Effector CD4-positive, alpha-beta T cell (primary cell): ENCODE measurements around the gene EID2.

Experiments
- DNase-seq: peaks from one replicate; pipeline ENCODE4 v3.0.0-alpha.2; 2020

EID2 gene

DNA sequence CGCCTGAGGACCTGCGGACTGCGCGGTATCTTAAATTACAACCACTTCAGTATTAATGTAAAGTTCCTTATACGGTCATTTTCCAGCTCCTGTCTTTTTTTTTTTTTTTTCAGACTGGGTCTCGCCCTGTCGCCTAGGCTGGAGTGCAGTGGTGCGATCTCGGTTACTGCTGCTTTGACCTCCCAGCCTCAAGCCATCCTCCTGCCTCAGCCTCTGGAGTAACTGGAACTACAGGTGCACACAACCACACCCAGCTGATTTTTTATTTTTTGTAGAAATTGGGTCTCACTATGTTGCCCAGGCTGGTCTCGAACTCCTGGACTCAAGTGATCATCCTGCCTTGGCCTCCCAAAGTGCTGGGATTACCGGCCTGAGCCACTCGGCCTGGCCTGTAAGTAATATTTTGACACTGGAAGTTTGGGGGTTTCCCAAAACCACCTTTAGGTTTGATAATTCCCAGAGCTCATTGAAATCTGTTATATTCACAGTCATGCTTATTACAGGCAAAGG, 6.9 kb downstream of the EID2 start:
- DNase-seq, result no peak

DNA sequence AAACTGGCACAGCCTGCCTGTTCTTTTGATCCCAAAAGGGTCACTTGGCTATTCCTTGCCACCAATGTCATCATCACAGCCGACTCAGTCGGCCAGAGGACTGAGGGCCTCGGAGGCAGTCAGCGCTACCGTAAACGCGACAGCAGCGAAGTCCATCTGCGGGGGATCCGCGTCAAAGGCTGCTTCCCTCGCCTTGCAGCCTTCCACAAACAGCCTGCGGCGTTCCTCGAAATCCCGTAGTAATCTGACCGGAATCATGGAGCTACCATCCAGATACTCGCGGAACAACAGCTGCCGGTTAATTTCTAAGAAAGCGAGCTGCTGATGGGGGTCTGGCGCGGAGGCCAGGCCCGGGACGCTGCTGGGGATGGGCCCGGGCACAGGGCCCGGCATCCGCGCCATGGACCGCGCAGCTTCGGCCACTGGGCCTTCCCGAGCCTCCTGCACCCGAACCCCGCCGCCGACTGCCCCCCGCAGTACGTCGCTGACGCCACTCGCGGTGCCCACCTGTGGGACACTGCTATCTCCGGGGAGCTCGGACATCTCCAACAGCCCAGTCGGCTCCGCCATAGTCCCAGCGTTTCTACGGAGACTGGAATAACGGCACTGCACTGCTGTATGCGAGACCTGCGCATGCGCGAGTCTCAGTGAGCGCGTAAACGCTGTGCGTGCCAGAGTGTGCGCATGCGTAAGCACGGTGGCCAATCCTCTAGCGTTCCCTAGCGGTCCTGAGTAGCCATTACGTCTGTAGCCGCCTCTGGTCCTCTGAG, 7.5 kb downstream of the EID2 start, which contains the start of gene EID2B:
Gene EID2B (minus strand): TSS at position 620 of the 770 bp plus-strand sequence. CDS start 50 bp downstream, at position 570.
- peak; percentile 95 for DNase-seq

DNA sequence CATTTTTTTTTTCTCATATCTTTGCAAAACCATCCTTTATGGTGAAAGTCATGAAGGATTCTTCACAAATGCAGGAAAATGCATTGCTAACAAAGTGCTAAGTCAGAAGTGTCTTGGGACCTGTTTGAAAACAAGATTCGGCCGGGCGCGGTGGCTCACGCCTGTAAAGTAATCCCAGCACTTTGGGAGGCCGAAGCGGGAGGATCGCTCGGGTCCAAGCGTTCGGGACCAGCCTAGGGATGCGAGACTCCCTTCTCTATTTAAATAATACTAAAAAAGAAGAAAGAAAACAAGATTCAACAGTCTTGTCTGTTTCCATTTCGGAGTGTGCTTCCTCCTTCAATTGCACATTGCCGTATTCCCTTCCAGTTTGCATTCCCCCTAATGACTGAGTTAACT, 8.1 kb downstream of the EID2 start:
- no peak for DNase-seq

DNA sequence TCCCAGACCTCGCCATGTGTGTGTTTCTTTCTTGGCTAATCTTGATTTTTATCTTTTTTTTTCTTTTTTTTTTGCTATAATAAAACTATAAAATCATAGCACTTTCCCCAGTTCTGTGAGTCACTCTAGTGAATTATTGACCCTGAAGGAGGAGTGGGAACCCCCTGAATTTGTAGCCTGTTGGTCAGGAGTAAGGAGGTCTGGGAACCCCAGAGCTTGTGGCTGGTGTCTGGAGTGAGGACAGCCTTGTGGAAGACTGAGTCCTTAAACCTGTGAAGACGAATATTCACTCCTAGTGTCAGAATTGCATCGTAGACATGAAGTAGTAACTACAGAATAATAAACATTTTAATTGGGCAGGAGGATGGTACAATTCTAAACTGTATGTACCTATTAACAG, 14.8 kb downstream of the EID2 start:
- no peak for DNase-seq

DNA sequence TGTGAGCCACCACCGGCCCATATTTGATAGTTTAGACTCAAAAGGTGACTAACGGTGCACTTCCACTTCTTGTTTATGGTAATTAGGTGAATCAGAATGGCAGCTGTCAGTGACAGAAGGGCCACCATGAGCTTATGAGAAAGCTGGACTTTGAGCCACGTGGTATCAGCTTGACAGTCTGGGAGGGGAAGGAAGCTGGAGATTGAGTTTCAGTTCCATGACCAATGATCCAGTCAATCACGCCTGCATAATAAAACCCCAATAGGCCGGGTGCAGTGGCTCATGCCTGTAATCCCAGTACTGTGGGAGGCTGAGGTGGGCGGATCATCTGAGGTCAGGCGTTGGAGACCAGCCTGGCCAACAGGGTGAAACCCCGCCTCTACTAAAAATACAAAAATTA, 15.5 kb downstream of the EID2 start:
- no peak for DNase-seq

DNA sequence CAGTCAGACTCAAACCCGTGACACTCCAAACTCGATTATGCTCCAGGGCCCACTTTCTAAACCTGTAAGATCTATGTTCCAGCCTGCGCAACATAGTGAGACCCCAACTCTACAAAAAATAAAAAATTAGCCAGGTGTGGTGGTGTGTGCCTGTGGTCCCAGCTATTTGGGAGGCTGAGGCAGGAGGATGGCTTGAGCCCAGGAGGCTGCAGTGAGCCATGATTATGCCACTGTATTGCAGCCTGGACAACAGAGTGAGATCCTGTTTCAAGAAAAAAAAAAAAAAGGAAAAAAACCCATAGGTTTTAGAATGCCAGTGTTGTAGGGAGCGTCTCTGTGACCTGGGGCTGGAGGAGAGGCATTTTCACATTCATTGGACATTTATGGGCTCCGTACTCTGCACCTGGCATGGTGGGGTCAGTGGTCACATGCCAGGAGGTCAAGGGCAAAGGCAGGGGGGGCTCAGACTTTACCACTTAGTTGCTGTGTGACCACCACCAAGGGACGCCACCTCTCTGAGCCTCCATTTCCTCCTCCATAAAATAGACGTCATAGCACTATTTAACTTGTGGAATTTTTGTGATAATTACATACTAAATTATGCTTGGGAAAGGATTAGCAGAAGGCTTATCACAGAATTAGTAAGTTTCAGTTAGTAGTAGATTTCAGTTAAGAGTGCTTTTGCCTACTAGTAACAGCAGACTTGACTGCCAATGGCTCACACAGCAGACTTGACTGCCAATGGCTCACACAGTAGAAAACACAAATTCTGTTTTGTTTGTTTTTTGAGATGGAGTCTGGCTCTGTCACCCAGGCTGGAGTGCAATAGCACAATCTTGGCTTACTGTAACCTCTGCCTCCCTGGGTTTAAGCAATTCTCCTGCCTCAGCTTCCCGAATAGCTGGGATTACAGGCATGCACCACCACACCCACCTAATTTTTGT, 19.1 kb downstream of the EID2 start:
- no peak for DNase-seq

DNA sequence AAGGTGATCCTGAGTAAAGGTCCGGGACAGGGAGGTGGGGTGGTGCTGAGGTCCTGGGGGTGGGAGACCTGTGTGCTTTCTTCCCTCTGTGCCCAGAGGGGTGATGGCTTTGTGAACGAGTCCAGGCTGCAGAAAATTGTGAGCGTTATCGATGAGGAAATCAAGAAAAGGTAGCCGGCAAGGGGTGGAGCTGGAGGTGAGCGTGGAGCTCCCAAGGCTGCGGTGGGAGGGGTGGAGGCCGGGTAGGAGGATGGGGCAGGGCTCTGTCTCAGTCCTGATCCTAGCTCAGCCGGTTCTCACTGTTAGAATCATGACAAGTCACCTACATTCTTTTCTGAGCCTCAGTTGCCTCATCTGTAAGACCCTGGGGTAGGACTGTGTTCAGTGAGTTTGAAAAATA, 21.0 kb downstream of the EID2 start:
- no peak for DNase-seq

DNA sequence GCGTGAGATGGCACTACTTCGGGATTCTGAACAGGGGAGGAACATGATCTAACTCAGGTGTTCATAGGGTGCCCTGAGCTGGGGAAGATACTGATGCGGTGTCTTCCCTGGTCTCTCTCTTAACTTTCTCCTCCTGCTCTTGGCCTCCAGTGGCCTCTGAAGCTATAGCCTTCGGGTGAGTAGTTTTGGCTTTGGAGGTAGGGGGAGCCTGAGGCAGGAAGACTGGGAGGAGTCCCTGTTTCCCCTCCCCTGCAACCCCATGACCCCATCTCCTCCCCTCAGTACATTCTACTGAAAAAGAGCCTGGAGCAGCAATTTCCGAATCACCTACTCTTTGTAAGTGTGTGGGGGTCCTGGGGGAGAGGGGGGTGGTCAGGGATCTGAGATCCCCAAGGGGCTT, 21.5 kb downstream of the EID2 start:
- DNase-seq, result no peak

DNA sequence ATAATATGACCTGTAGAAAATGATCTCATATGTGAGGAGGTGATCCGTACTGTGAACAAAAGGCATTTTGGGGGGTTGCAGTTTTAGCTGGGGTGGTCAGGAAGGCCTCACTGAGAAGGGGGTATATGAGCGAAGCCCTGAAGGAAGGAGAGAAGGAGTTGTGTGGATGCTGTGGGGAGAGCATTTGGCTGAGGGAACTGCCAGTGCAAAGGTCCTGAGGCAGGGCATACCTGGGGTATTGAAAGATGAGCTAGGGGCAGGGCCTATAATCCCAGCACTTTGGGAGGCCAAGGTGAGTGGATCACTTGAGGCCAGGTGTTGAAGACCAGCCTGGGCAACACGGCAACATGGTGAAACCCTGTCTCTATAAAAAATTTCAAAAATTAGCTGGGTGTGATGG, 22.5 kb downstream of the EID2 start:
- DNase-seq, result no peak

DNA sequence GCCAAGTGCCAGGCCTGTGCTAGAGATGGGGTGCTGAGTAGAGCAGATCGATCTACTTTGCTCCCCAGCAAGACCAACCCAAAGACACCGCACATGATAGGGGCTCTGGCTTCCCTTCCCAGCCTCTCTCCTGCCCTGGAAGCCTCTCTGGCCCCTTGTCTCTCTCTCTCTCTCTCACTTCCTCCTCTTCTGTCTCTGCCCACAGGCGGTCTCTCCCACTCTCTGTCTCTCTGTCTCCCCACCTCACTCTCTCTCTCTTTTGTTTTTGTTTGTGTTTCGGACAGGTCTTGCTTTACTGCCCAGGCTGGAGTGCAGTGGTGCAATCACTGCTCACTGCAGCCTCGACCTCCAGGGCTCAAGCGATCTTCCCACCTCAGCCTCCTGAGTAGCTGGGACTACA, 23.7 kb downstream of the EID2 start:
- DNase-seq, result no peak

DNA sequence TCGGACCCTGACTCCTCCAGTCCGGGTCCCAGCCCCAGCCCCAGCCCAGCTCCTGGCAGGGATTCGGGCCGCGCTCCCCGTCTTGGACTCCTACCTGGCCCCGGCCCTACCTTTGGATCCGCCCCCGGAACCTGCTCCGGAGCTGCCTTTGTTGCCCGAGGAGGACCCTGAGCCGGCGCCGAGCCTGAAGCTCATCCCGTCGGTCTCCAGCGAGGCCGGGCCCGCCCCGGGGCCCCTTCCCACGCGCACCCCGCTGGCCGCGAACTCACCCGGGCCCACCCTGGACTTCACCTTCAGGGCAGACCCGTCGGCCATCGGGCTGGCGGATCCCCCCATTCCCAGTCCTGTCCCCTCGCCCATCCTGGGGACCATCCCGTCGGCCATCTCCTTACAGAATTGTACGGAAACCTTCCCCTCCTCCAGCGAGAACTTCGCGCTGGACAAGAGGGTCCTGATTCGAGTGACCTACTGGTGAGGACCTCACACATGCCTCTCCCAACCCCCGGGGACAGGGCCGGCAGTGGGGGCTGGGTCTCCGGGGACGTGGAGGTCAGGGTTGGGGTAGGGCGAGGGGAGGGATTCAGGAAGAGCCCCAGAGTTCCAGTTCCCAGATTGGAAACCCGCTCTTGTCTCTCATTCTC, 24.3 kb downstream of the EID2 start:
- no peak for DNase-seq

DNA sequence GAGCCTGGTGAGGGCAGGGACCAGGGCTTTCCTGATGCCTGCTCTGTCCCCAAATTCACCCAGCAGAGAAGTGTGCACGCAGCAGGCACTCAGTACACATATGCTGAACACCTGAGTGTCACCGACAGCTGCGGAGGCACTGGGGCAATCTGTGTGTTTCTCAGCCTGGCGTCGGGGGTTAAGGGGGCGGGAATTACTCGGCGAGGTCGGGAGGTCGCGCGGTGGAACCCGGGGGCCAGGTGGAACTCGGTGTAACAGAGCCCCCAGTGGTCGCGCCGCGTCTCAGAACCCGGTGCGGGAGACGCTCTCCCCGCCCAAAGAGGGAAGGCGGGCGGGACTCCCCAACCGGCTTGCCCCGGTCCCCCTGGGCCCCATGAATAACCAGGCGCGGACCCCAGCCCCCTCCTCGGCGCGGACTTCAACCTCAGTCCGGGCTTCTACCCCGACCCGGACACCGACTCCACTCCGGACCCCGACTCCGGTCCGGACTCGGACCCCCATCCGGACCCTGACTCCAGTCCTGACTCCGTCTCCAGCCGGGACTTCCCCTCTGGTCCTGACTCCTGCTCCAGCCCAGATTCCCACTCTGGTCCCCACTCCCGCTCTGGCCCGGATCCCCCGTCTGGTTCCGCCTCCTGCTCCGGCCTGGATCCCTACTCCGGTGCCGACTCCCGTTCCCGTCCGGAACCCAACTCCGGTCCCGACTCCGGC, 25.0 kb downstream of the EID2 start, which contains the start of gene SELENOV:
Gene SELENOV (plus strand): TSS at position 300 of the 711 bp plus-strand sequence. CDS start 74 bp downstream, at position 374.
- DNase-seq, result no peak

DNA sequence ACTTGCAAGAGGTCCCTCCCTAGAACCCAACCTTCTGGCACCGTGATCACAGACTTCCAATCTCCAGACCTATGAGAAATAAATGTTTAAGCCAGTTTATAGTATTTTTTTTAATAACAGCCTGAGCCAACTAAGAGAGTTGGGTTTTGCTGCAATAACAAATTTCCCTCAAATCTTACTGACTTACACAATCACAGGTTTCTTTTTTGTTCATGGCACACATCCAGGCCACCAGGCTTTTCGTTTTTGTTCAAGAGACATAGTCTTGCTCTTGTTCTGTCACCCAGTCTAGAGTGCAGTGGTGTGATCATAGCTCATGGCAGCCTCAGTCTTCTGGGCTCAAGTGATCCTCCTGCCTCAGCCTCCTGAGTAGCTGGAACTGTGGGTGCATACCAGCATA, 27.0 kb downstream of the EID2 start:
- no peak for DNase-seq

DNA sequence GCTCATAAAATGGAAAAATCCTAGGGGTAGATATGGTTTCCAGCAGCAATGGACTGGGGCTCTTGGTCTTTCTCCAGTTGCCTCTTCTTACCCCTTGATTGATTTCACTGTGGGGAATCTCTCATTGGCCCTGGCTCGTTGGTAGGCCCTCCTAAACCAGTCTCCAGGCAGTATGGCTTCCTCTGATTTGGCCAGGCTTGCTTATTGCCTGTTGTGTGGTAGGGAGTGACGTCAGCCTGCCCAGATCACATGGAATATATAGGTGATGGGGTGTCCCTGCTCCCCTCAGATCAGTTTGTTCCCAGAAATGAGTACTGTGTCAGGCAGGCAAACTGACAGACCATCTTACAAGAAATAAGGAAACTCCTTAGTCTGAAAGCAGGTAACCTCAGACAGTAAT, 30.7 kb downstream of the EID2 start:
- DNase-seq, result no peak

DNA sequence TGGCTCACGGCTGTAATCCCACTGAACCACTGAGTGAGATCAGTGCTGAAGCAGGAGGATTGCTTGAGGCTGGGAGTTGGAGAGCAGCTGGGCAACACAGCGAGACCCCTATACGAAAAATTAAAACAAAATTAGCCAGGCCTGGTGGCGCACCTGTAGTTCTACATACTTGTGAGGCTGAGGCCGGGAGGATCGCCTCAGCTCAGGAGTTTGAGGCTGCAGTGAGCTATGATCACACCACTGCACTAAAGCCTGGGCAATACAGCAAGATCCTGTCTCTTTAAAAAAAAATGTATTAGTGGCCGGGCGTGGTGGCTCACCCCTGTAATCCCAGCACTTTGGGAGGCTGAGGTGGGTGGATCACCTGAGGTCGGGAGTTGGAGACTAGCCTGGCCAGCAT, 31.3 kb downstream of the EID2 start:
- no peak for DNase-seq

DNA sequence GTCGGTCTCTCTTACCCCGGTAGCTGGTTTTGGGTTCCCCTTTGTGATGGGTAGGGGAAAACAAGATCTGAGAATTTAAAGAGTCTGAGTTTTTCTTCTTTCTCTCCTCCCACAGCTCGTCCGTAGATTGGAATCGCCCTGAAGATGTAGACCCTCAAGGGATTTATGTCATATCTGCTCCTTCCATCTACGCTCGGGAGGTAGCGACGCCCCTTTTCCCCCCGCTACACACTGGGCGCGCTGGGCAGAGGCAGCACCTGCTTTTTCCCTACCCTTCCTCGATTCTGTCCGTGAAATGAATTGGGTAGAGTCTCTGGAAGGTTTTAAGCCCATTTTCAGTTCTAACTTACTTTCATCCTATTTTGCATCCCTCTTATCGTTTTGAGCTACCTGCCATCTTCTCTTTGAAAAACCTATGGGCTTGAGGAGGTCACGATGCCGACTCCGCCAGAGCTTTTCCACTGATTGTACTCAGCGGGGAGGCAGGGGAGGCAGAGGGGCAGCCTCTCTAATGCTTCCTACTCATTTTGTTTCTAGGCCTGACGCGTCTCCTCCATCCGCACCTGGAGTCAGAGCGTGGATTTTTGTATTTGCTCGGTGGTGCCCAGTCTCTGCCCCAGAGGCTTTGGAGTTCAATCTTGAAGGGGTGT, 32.1 kb downstream of the EID2 start:
- no peak for DNase-seq

DNA sequence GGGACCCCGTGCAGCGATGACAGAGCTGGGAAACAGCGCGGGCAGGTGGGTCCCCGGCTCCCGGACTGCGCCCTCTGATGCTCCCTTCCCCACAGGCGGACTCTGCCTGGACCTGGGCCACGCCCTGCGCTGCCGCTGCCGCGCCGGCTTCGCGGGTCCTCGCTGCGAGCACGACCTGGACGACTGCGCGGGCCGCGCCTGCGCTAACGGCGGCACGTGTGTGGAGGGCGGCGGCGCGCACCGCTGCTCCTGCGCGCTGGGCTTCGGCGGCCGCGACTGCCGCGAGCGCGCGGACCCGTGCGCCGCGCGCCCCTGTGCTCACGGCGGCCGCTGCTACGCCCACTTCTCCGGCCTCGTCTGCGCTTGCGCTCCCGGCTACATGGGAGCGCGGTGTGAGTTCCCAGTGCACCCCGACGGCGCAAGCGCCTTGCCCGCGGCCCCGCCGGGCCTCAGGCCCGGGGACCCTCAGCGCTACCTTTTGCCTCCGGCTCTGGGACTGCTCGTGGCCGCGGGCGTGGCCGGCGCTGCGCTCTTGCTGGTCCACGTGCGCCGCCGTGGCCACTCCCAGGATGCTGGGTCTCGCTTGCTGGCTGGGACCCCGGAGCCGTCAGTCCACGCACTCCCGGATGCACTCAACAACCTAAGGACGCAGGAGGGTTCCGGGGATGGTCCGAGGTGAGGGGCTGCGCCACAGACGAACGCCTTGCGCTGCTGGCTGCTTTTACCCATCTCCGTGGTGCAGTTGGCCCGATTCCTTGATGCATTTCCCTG, 32.8 kb downstream of the EID2 start:
- DNase-seq, result no peak

DNA sequence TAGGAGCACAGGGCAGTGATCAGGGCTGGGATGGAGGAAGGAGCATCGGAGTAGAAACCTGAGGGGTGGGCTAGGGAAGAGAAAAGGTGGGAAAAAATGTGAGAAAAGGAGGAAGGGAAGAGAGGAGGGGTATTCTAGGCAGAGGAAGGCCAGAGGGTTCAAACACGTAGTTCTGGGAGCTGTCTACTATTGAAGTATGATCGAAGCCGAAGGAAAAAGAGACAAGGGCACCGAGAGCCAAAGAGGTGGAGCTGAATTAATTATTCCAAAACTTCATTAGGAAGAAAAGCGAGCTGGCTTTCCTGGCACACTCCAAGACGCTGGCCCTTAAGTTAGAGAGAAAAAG, 33.4 kb downstream of the EID2 start:
- no peak for DNase-seq

DNA sequence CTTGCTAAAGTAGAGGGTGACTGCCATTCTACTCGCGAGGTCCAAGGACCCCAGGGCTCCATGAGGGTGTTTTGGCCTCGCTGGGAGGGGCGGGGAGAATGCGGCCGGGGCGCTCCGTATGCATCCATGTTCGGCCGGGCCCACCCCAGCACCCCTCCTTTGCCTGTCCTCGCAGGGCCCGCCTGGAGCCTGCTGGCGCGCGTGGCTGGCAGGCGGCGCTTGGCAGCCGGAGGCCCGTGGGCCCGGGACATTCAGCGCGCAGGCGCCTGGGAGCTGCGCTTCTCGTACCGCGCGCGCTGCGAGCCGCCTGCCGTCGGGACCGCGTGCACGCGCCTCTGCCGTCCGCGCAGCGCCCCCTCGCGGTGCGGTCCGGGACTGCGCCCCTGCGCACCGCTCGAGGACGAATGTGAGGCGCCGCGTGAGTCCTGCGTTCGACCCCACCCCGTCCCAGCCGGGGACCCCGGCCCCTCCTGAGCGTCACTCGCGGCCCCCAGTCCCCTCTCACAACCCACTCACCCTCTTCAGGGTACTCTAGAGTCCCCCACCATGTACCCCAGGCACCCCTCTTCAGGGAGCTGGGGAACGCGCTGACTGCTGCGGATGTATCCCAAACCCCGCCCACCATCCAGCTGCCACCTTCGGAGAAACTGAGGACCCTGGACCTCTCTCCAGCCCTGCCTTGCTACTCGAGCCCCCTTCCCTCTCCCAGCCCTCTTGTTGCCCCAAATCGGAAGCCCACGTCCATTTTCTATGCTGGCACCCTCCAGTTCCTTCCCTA, 37.1 kb downstream of the EID2 start:
- DNase-seq, result peak; percentile 64

DNA sequence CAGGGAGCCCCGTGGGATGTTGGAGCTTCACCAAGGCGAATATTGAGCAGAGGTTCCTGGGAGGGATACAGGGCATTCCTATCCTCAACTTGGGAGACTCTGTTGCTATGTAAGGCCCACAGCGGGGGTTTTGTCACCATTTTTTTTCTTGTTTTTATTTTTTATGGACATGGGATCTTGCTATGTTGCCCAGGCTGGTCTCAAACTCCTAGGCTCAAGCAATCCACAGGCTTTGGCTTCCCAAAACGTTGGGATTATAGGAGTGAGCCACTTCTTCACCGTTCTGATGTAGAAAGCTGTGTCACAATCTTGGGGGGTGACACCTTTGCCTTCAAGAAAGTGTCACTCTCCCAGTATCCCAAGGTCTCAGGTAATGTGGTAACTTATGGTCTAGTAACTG, 38.6 kb downstream of the EID2 start:
- DNase-seq, result no peak
